ENCODE measurements around the gene TRIM44. TPM values are rescaled to one million over a fixed set of nuclear protein-coding genes. Genes with fewer than 3 reads are reported as not detected.

TRIM44 gene
- total RNA-seq, 6 experiments from 2014 or later, result 56.7 to 65.0 (median 60.1) TPM

- Mint-ChIP-seq H3K4me1 (ENCODE audit: low read depth) (peaks cover 53% of the 10 kb centered on the region), H3K36me3 (ENCODE audit: low read depth) (no peaks in the 10 kb centered on the region), H3K27me3 (ENCODE audit: insufficient read depth) (no peaks in the 10 kb centered on the region), H3K4me3 (no peak overlapping the region), H3K27ac (no peak overlapping the region), H3K9me3 (no peaks in the 10 kb centered on the region)
- no peak for DNase-seq
- TF ChIP-seq CTCF (IDR thresholded peaks at IDR 0.05), result no peak
Observed at GRCh38 chr11:35678975-35679374, 16.4 kb downstream of the TRIM44 start.

DNA sequence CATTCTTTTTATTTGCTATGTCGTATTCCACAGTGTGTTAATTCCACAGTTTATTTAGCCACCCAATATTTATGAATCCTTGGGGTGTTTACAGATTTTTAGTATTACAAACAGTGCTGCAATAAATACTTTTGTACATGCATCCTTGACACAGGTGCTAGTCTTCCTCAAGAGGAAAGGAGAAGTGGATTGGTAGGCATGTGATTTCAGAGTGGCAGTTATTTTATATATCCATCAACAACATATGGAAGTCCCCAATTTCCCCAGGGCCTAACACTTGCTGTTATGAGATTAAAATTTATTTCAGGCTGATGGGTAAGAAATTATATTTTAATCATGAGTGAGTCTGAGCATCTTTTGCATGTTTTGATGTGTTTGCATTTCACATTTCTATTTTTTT is 17.9 kb downstream of the TRIM44 start:
- peaks cover 57% of the 10 kb centered on the region for H3K4me1 Mint-ChIP-seq (ENCODE audit: low read depth)

GRCh38 chr11:35681163-35681767 is 18.7 kb downstream of the TRIM44 start:
- Mint-ChIP-seq H3K27ac (no peak overlapping the region), H3K9me3 (no peaks in the 10 kb centered on the region), H3K36me3 (ENCODE audit: low read depth) (no peaks in the 10 kb centered on the region; the same call in 1 of the 2 replicates), H3K27me3 (ENCODE audit: insufficient read depth) (no peaks in the 10 kb centered on the region), H3K4me1 (ENCODE audit: low read depth) (peaks cover 51% of the 10 kb centered on the region), H3K4me3 (no peak overlapping the region)
- DNase-seq, result no peak
- TF ChIP-seq CTCF (IDR thresholded peaks at IDR 0.05), result no peak

More for the DNA sequence above, 17.9 kb downstream of the TRIM44 start:
- no peaks in the 10 kb centered on the region for H3K27me3 Mint-ChIP-seq (ENCODE audit: insufficient read depth)
- no peak for TF ChIP-seq CTCF (IDR thresholded peaks at IDR 0.05)
- H3K4me3 Mint-ChIP-seq, result no peak overlapping the region
- no peak overlapping the region for H3K27ac Mint-ChIP-seq
- no peak for DNase-seq
- H3K36me3 Mint-ChIP-seq (ENCODE audit: low read depth), result no peaks in the 10 kb centered on the region; the same call in 1 of the 2 replicates
- H3K9me3 Mint-ChIP-seq, result no peaks in the 10 kb centered on the region

DNA sequence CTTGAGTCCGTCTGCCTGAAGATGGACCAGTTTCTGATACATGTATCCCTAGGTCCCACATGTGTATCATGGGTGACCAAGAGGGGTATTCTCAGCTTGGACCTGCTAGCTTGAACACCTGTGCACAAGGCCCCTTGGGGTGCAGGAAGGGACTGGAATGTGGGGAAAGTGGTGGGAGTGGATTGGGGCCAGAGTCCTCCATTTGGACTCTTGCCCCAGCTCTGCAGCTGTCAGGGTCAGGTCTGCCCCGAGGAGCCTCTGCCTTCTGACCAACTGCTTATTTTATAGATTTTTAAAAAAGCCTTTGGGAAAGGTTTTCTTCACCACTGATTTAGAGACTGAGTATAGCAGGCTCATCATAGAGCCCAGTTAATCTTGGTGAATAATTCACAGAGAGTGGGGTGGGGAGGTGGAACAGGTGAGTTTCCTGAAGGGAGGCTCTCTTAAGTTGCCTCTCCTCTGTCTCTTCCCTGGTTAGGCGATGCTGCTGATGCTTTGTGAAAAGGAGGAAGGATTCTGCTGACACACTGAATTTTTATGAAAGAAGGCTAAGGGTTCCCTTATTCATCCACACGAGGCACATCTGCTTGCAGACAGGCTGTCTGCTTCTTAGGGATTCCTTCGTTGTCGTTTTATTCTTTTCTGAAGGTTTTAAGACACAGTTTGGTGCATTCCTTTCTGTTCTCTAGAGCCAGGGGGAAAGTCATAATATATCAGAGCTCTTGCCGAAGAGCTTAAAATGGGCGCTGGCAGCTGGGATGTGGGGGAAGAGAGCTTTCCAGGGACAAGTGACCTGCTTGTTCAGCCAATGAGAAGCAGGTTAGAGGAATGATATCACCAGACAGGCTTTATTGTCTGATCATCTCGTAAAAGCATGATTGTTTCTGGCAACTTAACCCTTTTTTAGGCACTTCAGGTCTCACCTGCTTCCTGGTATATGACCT is 19.9 kb downstream of the TRIM44 start:
- H3K36me3 Mint-ChIP-seq (ENCODE audit: low read depth), result peaks cover 9% of the 10 kb centered on the region; the same call in 1 of the 2 replicates
- H3K27me3 Mint-ChIP-seq (ENCODE audit: insufficient read depth), result no peaks in the 10 kb centered on the region
- H3K4me3 Mint-ChIP-seq, result peak overlapping the region; percentile 61
- DNase-seq, result peak; percentile 30
- peak overlapping the region; percentile 56 for H3K27ac Mint-ChIP-seq
- TF ChIP-seq CTCF (IDR thresholded peaks at IDR 0.05), result no peak
- H3K9me3 Mint-ChIP-seq, result no peaks in the 10 kb centered on the region
- H3K4me1 Mint-ChIP-seq (ENCODE audit: low read depth), result peaks cover 46% of the 10 kb centered on the region

DNA sequence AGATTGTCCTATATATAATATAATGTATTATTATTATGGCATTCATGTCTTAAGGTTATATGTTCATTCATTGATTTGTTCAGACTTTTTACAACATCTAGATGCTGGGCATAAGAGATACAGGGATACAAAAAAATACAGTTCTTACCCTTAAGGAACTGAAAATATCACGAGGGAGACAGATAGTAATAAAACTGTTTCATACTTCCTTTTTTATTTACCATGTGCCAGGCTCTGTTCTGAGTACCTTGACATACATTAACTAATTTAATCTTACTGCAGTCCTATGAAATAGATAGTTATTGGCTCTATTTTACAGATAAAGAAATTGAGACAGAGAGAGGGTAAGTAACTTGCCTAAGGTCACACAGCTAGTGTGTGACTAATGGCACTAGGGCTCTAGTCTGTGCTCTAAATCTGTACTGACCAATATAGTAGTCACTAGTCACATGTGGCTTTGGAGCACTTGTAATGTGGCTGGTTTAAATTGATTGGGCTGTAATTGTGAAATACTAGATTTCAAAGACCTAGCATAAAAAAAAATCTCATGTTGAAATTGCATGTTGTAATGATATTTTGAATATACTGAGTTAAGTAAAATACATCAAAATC is 21.3 kb downstream of the TRIM44 start:
- peaks cover 52% of the 10 kb centered on the region for H3K4me1 Mint-ChIP-seq (ENCODE audit: low read depth)
- TF ChIP-seq CTCF (IDR thresholded peaks at IDR 0.05), result no peak
- H3K9me3 Mint-ChIP-seq, result no peaks in the 10 kb centered on the region
- H3K27me3 Mint-ChIP-seq (ENCODE audit: insufficient read depth), result no peaks in the 10 kb centered on the region
- H3K36me3 Mint-ChIP-seq (ENCODE audit: low read depth), result peaks cover 15% of the 10 kb centered on the region; the same call in 1 of the 2 replicates
- H3K27ac Mint-ChIP-seq, result no peak overlapping the region
- H3K4me3 Mint-ChIP-seq, result no peak overlapping the region
- DNase-seq, result peak; percentile 2

Data from HFFc6 (cell line).